GM12801 (cell line): ENCODE measurements around the gene AGRN.

Source experiments
- CTCF ChIP-seq: IDR thresholded peaks from one replicate; pipeline ENCODE4 v1.5.1; 2011; ENCODE audit warnings: control low read depth; ENCODE audit not compliant: insufficient read length; ENCODE audit errors: extremely low read depth

AGRN gene

GRCh38 chr1:1069711-1070676 lies 50.1 kb downstream of the AGRN start:
- TF ChIP-seq CTCF, result no peak

DNA sequence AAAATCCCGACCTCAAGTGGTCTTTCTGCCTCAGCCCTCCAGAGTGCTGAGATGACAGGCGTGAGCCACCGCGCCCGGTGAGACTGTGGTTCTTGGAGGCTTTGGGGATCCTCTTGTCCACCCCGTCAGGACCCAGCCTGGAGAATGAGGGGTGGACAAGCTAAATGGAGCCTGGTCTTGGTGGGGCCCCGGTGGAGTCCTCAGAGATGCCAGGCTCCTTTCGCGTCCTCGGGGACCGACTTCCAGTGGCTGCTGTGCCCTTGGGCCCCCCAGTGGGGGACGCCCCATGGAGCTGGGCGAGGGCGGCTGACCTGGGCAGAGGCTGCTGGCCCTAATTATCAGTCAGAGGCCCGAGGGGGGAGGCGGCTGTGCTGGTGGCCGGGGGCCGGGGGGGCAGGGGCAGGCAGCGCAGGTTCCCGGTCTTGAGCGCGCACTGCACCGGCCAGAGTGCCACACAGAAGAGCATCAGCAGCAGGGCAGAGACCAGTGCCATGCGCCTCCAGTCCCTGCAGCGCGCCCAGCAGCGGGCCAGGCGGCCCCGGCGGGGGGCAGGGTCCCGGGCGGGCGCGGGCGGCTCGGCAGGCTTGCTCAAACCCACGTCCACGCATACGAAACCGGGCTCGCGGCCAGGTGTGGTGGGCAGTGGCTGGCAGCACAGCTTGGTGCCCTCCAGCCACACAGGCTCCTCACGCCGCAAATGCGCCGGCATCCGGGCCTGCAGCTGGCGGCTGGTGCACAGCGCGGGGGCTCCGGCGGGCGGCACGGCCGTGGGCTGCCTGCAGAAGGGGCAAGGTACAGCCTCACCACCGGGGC lies 51.8 kb downstream of the AGRN start:
- no peak for TF ChIP-seq CTCF

DNA sequence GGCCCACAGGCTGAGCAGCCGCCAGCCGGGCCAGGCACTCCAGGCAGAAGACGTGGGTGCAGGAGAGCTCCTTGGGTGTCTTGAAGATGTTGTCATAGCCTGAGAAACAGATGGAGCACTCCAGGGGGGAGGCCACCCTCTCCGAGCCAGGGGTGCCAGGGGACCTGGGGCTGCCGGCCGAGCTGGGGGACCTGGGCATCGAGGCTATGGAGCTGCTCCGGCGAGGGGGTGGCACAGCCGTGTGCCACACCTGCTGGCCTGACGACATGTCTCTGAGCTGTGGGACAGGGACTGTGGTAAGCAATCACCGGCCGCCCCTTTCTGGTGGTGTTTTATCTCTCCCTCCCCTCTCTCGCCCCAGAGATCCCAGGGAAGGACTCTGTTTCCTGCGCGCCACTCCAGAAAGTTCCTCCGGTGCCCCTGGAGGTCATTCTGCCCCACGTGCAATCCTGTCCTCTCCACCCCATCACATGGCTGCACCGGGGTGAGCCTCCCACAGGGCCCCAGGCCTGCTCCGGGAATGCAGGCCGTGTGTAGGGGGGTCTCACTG lies 52.5 kb downstream of the AGRN start:
- no peak for TF ChIP-seq CTCF

GRCh38 chr1:1072849-1073742 lies 53.2 kb downstream of the AGRN start:
- no peak for TF ChIP-seq CTCF

- TF ChIP-seq CTCF, result no peak
These were observed 54.0 kb downstream of the AGRN start, which contains the start of gene RNF223 for GRCh38 chr1:1073743-1074587. TSS of gene RNF223 (minus strand) at chr1:1074306. CDS start at chr1:1072566, 1,740 bp downstream.

- no peak for TF ChIP-seq CTCF
These were observed 54.8 kb downstream of the AGRN start for GRCh38 chr1:1074631-1075147.
